Aortic smooth muscle cell (primary cell): ENCODE data around the gene KIAA1217. TPM values are rescaled to one million over a fixed set of nuclear protein-coding genes. Genes with fewer than 3 reads are reported as not detected.

Experiments used
- total RNA-seq: library from RNA; depleted of rRNA; stranded (reverse); fragments of >200 nt; gene quantifications from 2 replicates; pipeline ENCODE4 v1.2.3, GENCODE V29; 2014

The KIAA1217 gene
- total RNA-seq, result 1.6 and 5.2 TPM in 2 replicates

GRCh38 chr10:24208661-24209431, at the start of gene KIAA1217:
Gene KIAA1217 (plus strand): TSS chr10:24209138. CDS start chr10:24209194, 56 bp downstream.

